Left ventricle myocardium inferior (tissue), 1 donor: ENCODE measurements around the gene P2RX3. TPM values are rescaled to one million over a fixed set of nuclear protein-coding genes. Genes with fewer than 3 reads are reported as not detected.

ENCODE experiments used
- DNase-seq: peaks from one replicate; pipeline ENCODE4 v3.0.0-alpha.2; 2020
- H3K27ac ChIP-seq: fragments of 200-600 bp; replicated peaks from 2 replicates; pipeline ENCODE4 v1.8.0; 2021
- H3K27me3 ChIP-seq: fragments of 200-600 bp; 2 replicates; pipeline ENCODE4 v1.8.0; 2021; ENCODE audit warnings: low read depth
- H3K36me3 ChIP-seq: fragments of 200-600 bp; 2 replicates; pipeline ENCODE4 v1.8.0; 2021
- H3K4me1 ChIP-seq: fragments of 200-600 bp; 2 replicates; pipeline ENCODE4 v1.8.0; 2021
- H3K4me3 ChIP-seq: fragments of 200-600 bp; 2 replicates; pipeline ENCODE4 v1.8.0; 2021; ENCODE audit warnings: mild to moderate bottlenecking, moderate library complexity
- H3K9me3 ChIP-seq: fragments of 200-600 bp; replicated peaks from 2 replicates; pipeline ENCODE4 v1.8.0; 2021
- intact Hi-C: fragments of 100-400 bp; cut with micrococcal nuclease; formaldehyde crosslinking; loops from one replicate; pipeline ENCODE4 v1.11.0; 2022
- total RNA-seq: library from RNA; stranded (reverse); fragmentation: NEBNext Ultra II Directional; extraction: Animal tissue kit (Norgen Biotek cat#: 25700); gene quantifications from one replicate; pipeline ENCODE4 v1.2.1, GENCODE V29; 2021
- TF ChIP-seq, protein P1 (sequence below): fragments of 200-600 bp; IDR thresholded peaks from 2 replicates; pipeline ENCODE4 v1.8.0; 2021; ENCODE audit warnings: antibody characterized with exemption, mild to moderate bottlenecking, borderline replicate concordance
- donor health status: DM: no; HTN: yes; CAD: no; lungs with severe emphysema.

The P2RX3 gene
- total RNA-seq, 1 donor from 2014 or later = 1.4 TPM

DNA sequence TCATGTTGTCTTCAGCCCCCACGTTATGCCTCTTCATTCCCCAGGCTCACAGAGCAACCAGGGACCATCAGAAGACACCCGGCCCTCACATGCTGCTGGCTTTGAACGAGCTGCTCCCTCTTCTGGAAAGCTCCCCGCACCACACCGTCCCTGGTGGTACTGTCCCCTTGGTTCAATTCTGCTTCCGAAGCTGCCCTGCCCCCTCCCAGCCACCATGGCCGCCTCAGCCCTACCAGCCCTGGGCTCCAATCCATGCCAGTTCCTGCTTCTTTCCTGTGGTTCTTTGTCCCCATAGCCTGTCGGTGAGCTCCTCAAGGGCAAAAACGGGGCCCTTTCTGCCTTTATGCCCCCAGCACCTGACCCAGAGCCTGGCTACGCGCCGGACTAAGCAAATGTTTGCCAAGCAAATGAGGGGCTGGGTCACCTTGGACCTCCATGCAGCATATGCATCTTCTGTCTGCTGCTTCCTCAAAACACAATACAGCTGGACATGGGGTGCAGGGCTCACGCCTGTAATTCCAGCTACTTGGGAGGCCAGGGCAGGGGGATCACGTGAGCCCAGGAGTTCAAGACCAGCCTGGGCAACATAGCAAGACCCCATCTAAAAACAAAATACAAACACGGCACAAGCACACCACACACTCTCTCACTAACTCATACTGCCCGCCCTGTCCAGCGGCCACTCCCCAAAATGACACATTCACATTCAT lies 34.7 kb upstream of the P2RX3 start:
- H3K4me3 ChIP-seq = no peak overlapping the region
- peaks cover 52% of the 10 kb centered on the region for H3K4me1 ChIP-seq
- peaks cover 63% of the 10 kb centered on the region for H3K36me3 ChIP-seq
- H3K27ac ChIP-seq = peak overlapping the region; percentile 38
- intact Hi-C loops = no loop called here
- peaks cover 24% of the 10 kb centered on the region for H3K9me3 ChIP-seq
- H3K27me3 ChIP-seq = no peaks in the 10 kb centered on the region
- TF ChIP-seq, protein P1, sequence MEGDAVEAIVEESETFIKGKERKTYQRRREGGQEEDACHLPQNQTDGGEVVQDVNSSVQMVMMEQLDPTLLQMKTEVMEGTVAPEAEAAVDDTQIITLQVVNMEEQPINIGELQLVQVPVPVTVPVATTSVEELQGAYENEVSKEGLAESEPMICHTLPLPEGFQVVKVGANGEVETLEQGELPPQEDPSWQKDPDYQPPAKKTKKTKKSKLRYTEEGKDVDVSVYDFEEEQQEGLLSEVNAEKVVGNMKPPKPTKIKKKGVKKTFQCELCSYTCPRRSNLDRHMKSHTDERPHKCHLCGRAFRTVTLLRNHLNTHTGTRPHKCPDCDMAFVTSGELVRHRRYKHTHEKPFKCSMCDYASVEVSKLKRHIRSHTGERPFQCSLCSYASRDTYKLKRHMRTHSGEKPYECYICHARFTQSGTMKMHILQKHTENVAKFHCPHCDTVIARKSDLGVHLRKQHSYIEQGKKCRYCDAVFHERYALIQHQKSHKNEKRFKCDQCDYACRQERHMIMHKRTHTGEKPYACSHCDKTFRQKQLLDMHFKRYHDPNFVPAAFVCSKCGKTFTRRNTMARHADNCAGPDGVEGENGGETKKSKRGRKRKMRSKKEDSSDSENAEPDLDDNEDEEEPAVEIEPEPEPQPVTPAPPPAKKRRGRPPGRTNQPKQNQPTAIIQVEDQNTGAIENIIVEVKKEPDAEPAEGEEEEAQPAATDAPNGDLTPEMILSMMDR = no peak
- no peak for DNase-seq

DNA sequence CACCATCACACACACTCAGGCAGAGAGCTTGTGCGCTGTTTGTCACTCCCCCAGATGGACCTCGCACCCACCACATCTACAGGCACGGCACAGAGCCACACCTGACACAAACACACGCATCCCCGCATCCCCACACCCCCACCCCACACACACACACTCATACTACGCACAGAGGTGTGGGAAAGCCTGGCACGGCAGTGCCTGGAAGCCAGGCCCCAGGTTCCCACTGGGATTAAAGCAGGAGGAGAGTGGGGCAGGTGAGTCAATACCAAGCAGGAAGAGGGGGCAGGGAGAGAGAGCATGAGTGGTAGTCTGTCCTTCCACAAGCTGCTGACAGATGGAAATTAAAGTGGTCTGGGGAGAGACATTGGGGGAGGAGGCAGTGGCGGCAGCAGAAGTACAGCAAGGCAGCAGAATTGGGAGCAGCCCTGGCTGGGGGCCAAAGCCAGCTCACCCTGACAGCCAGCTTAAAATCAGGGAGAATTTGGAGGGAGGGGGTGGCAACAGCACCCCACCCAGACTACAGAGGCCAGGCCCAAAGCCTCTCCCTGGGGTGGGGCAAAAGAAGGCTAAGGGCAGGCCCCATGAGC lies 34.1 kb upstream of the P2RX3 start:
- peaks cover 18% of the 10 kb centered on the region for H3K9me3 ChIP-seq
- H3K36me3 ChIP-seq = peaks cover 58% of the 10 kb centered on the region
- no peak for DNase-seq
- H3K4me1 ChIP-seq = peaks cover 58% of the 10 kb centered on the region
- intact Hi-C loops = no loop called here
- H3K4me3 ChIP-seq = no peak overlapping the region
- TF ChIP-seq, protein P1 = no peak
- H3K27ac ChIP-seq = peak overlapping the region; percentile 38
- H3K27me3 ChIP-seq = no peaks in the 10 kb centered on the region

DNA sequence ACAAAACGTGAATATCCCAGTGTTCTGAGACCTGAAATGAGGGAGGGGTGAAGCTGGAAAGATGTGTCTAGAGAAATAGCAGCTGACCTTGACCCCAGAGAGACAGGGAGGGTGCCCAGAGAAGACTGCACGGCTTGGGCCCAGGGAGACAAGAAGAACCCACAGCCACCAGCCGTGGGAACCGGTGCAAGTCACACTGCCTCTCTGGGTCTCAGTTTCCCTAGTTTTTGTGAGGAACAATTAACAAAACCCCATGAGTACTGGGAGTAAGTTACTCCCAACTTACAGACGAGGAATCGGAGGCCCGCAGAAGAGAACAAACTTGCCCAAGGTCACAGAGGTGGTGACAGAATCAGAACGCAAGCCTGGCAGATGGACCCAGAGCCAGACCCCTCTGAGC lies 32.6 kb upstream of the P2RX3 start:
- no peak overlapping the region for H3K4me3 ChIP-seq
- no peaks in the 10 kb centered on the region for H3K27me3 ChIP-seq
- H3K9me3 ChIP-seq = peaks cover 4% of the 10 kb centered on the region
- TF ChIP-seq, protein P1 = no peak
- intact Hi-C loops = no loop called here
- peaks cover 58% of the 10 kb centered on the region for H3K36me3 ChIP-seq
- H3K4me1 ChIP-seq = peaks cover 73% of the 10 kb centered on the region
- H3K27ac ChIP-seq = no peak overlapping the region
- no peak for DNase-seq

DNA sequence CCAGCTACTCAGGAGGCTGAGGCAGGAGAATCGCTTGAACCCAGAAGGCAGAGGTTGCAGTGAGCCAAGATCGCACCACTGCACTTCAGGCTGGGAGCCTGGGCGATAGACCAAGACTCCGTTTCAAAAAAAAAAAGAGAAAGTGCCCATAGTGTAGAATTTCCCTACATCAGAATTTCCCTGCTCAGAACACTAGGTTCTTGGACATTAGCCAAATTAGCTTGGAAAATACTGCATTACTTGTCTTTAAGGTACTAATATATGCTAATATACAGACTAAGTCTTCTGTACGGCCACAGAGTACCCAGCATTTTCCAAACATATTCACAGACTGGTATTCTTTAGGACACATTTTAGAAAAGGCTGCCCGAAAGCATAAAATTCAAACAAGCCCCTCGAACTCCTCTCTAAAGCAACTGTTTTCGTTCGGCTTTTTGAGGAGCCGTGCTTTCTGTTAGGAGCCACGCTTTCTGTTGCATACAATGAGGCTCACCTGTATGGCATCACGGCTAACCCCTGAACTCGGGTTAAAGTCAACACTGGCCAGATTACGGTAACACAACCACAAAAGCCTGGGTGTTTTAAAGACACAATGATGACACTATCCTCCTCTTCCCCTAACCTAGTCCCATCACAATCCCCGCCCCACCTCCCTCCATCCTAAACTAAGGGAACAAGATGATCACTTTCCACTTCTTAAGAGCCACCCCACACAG lies 31.8 kb upstream of the P2RX3 start:
- Histone ChIP-seq H3K27me3 (no peaks in the 10 kb centered on the region), H3K4me1 (peaks cover 80% of the 10 kb centered on the region), H3K9me3 (no peaks in the 10 kb centered on the region), H3K4me3 (no peak overlapping the region), H3K36me3 (peaks cover 50% of the 10 kb centered on the region), H3K27ac (peak overlapping the region; percentile 36)
- DNase-seq = no peak
- intact Hi-C loops = no loop called here
- TF ChIP-seq, protein P1 = no peak

DNA sequence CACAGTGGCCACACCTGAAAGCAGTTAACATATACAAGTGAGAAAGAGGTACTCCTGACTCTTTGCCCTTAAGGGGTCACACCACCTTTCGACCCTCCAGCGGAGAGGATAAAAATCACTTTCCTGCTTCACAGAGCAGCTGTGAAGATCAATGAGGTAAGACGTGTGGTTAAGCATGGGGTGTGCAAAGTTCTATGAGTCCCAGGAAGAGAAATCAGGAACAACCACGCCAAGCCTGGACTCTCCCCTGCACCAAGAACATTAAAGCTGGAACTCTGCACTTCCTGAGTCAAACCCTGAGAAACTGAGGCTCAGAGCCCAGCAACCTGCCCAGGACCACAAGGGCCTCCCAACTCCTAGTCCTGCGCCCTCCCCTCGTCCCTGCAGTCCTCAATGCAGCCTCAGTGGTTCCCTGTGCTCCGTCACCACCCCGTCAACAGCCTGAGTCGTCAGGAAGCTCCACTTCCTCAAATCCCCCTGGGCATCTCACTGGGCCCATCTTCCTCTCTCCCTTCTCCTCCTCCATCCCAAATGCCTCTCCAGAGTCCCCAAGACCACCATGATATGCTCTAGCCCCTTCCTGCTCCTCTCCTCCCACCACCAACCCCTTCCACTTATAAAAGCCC lies 31.1 kb upstream of the P2RX3 start:
- Histone ChIP-seq H3K36me3 (peaks cover 42% of the 10 kb centered on the region), H3K9me3 (no peaks in the 10 kb centered on the region), H3K4me1 (peaks cover 88% of the 10 kb centered on the region), H3K27ac (peak overlapping the region; percentile 36), H3K4me3 (peak overlapping the region; percentile 33), H3K27me3 (no peaks in the 10 kb centered on the region)
- intact Hi-C loops = no loop called here
- TF ChIP-seq, protein P1 = no peak
- no peak for DNase-seq
